Caco-2 (cell line): ENCODE measurements around the gene SPG21. TPM values are rescaled to one million over a fixed set of nuclear protein-coding genes. Genes with fewer than 3 reads are reported as not detected.

Source experiments
- BruUV-seq: library from RNA; stranded (reverse); fragments of 400-500 nt; replicated peaks from 2 replicates; lab custom pipeline; 2021; lab: Mats Ljungman, UMichigan
- CTCF ChIA-PET: fragments of 300-600 bp; sonication (Branson Sonifier 250); formaldehyde crosslinking; loops from one replicate; lab custom pipeline; 2022; ENCODE audit warnings: antibody characterized with exemption; lab: Charles Lee
- POLR2A ChIA-PET: fragments of 300-600 bp; sonication (Branson Sonifier 250); formaldehyde crosslinking; loops from one replicate; lab custom pipeline; 2022; ENCODE audit warnings: antibody characterized with exemption; lab: Charles Lee
- DNase-seq, 2 experiments: peaks; one replicate each; pipeline versions ENCODE4 v3.0.0 to v3.0.0-alpha.2; 2020 to 2022
- H3K27me3 ChIP-seq: replicated peaks from 2 replicates; pipeline ENCODE4 v1.6.0; 2011; ENCODE audit warnings: low read length; ENCODE audit not compliant: control insufficient read depth, insufficient read depth
- H3K36me3 ChIP-seq: 2 replicates; pipeline ENCODE4 v1.5.1; 2011; ENCODE audit warnings: low read length; ENCODE audit not compliant: control insufficient read depth, insufficient read depth
- H3K4me1 ChIP-seq: fragments of 250-450 bp; sonication (Bioruptor Pico); 2 replicates; pipeline ENCODE4 v1.5.1; 2020; ENCODE audit warnings: mild to moderate bottlenecking
- H3K4me3 ChIP-seq: 2 replicates; pipeline ENCODE4 v1.5.1; 2011; ENCODE audit warnings: low read depth, mild to moderate bottlenecking, control low read depth, low read length
- H3K9me3 ChIP-seq: fragments of 250-450 bp; sonication (Bioruptor Pico); 2 replicates; pipeline ENCODE4 v1.5.1; 2020; ENCODE audit warnings: mild to moderate bottlenecking, moderate library complexity
- H3K27ac Mint-ChIP-seq: one replicate; pipeline ENCODE4 v1.8.0; 2022; ENCODE audit warnings: mixed read lengths; ENCODE audit not compliant: unreplicated experiment
- H3K27me3 Mint-ChIP-seq: one replicate; pipeline ENCODE4 v1.8.0; 2022; ENCODE audit warnings: mixed read lengths; ENCODE audit not compliant: insufficient read depth, unreplicated experiment
- H3K36me3 Mint-ChIP-seq: one replicate; pipeline ENCODE4 v1.8.0; 2022; ENCODE audit warnings: mild to moderate bottlenecking, mixed read lengths; ENCODE audit not compliant: insufficient read depth, unreplicated experiment
- H3K4me1 Mint-ChIP-seq: one replicate; pipeline ENCODE4 v1.8.0; 2022; ENCODE audit warnings: low read depth, mixed read lengths; ENCODE audit not compliant: unreplicated experiment
- H3K4me3 Mint-ChIP-seq: one replicate; pipeline ENCODE4 v1.8.0; 2022; ENCODE audit warnings: mild to moderate bottlenecking, moderate library complexity, mixed read lengths; ENCODE audit not compliant: unreplicated experiment
- H3K9me3 Mint-ChIP-seq: one replicate; pipeline ENCODE4 v1.8.0; 2022; ENCODE audit warnings: mixed read lengths; ENCODE audit not compliant: unreplicated experiment
- CTCF ChIP-seq, 2 experiments: fragments of 200-600 bp in 1 of 2; IDR thresholded peaks; 1 replicate in 1 of 2; 2 replicates in 1 of 2; pipeline versions ENCODE4 v1.5.1 to v1.8.0; 2011 to 2022; ENCODE audit warnings: antibody characterized with exemption in 1 of 2, control low read depth in 1 of 2, inconsistent platforms in 1 of 2, low read depth in 1 of 2, low read length in 1 of 2, mild to moderate bottlenecking in 1 of 2, moderate library complexity in 1 of 2; ENCODE audit not compliant: insufficient read depth in 1 of 2, severe bottlenecking in 1 of 2, unreplicated experiment in 1 of 2
- intact Hi-C: fragments of 100-400 bp; cut with micrococcal nuclease; formaldehyde crosslinking; loops from one replicate; pipeline ENCODE4 v1.10.0; 2022; ENCODE audit not compliant: unreplicated experiment
- total RNA-seq: library from RNA; stranded (reverse); gene quantifications from 2 replicates; pipeline ENCODE4 v1.2.3, GENCODE V29; 2022

The SPG21 gene
- total RNA-seq, 1 experiment from 2014 or later, result 72.9 TPM

- no peak for DNase-seq
- peak overlapping the region; percentile 84 for H3K4me3 Mint-ChIP-seq
- peak overlapping the region; percentile 65 for H3K27ac Mint-ChIP-seq
- peak overlapping the region; percentile 72 for H3K4me3 ChIP-seq
- no peaks in the 10 kb centered on the region for H3K9me3 ChIP-seq
- H3K27me3 ChIP-seq, result no peaks in the 10 kb centered on the region
- ChIA-PET CTCF (no interaction called here), POLR2A (interaction anchor here (0.5 kb wide), 1 partner anchor 191 kb away, joined by 9 read pairs; no protein-coding TSS in a partner anchor)
- intact Hi-C loops, result no loop called here
- H3K36me3 Mint-ChIP-seq, result peaks cover 31% of the 10 kb centered on the region
- TSS peak; percentile 30 for BruUV-seq
- TF ChIP-seq CTCF (IDR thresholded peaks at IDR 0.05; ENCODE audit: insufficient read depth in 1 of 2, low read depth in 1 of 2, low read length in 1 of 2, severe bottlenecking in 1 of 2, unreplicated experiment in 1 of 2), result no peak
- H3K9me3 Mint-ChIP-seq, result no peaks in the 10 kb centered on the region
- H3K36me3 ChIP-seq, result no peaks in the 10 kb centered on the region
- peaks cover 17% of the 10 kb centered on the region for H3K4me1 ChIP-seq
- peaks cover 7% of the 10 kb centered on the region for H3K4me1 Mint-ChIP-seq
- H3K27me3 Mint-ChIP-seq, result no peaks in the 10 kb centered on the region
Measured at GRCh38 chr15:65028338-65028737, 38.6 kb upstream of the SPG21 start.

DNA sequence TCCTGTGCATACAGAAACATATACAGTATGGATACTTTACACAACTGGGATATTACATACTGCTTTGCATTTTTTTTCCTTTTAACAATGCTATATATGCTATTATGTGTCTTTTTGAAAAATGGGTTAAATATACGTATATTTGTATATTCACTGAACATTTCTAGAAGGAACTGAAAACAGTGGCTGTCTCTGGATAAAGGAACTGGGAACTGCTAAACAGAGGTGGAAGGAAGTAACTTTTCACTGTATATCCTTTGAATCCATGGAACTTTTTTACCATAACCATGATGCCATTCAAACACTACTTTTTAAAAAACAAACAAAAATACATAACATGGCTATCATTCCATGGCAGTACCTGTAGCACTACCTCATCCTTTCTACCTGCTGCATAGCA, 37.9 kb upstream of the SPG21 start:
- no peaks in the 10 kb centered on the region for H3K27me3 Mint-ChIP-seq
- no peak overlapping the region for H3K4me3 ChIP-seq
- POLR2A ChIA-PET, result interaction anchor here (0.5 kb wide), 1 partner anchor 190 kb away, joined by 9 read pairs; no protein-coding TSS in a partner anchor

GRCh38 chr15:65026756-65027155, 37.0 kb upstream of the SPG21 start:
- H3K9me3 ChIP-seq, result no peaks in the 10 kb centered on the region
- POLR2A ChIA-PET, result no interaction called here
- H3K4me3 Mint-ChIP-seq, result no peak overlapping the region
- no peak overlapping the region for H3K27ac Mint-ChIP-seq
- no peaks in the 10 kb centered on the region for H3K27me3 Mint-ChIP-seq
- H3K9me3 Mint-ChIP-seq, result no peaks in the 10 kb centered on the region
- no peak for DNase-seq
- TF ChIP-seq CTCF (IDR thresholded peaks at IDR 0.05; ENCODE audit: insufficient read depth in 1 of 2, low read depth in 1 of 2, low read length in 1 of 2, severe bottlenecking in 1 of 2, unreplicated experiment in 1 of 2), result no peak
- intact Hi-C loops, result no loop called here
- no peaks in the 10 kb centered on the region for H3K36me3 ChIP-seq
- H3K4me1 ChIP-seq, result peaks cover 11% of the 10 kb centered on the region
- H3K36me3 Mint-ChIP-seq, result peaks cover 31% of the 10 kb centered on the region
- no peak overlapping the region for H3K4me3 ChIP-seq
- BruUV-seq, result no TSS peak
- H3K4me1 Mint-ChIP-seq, result peaks cover 7% of the 10 kb centered on the region
- CTCF ChIA-PET, result no interaction called here
- H3K27me3 ChIP-seq, result no peaks in the 10 kb centered on the region

More for the DNA sequence above, 37.9 kb upstream of the SPG21 start:
- H3K27me3 ChIP-seq, result no peaks in the 10 kb centered on the region
- no peaks in the 10 kb centered on the region for H3K9me3 ChIP-seq
- BruUV-seq, result no TSS peak
- peaks cover 7% of the 10 kb centered on the region for H3K4me1 Mint-ChIP-seq
- no peaks in the 10 kb centered on the region for H3K9me3 Mint-ChIP-seq
- peaks cover 12% of the 10 kb centered on the region for H3K4me1 ChIP-seq
- CTCF ChIA-PET, result no interaction called here
- intact Hi-C loops, result no loop called here
- no peak for TF ChIP-seq CTCF (IDR thresholded peaks at IDR 0.05; ENCODE audit: insufficient read depth in 1 of 2, low read depth in 1 of 2, low read length in 1 of 2, severe bottlenecking in 1 of 2, unreplicated experiment in 1 of 2)
- H3K36me3 Mint-ChIP-seq, result peaks cover 31% of the 10 kb centered on the region
- H3K4me3 Mint-ChIP-seq, result peak overlapping the region; percentile 84
- H3K27ac Mint-ChIP-seq, result no peak overlapping the region
- no peaks in the 10 kb centered on the region for H3K36me3 ChIP-seq
- no peak for DNase-seq
